WERI-Rb-1 (cell line): ENCODE results near the gene C22orf31.

Experiments
- DNase-seq: peaks from one replicate; pipeline ENCODE4 v3.0.0-alpha.2; 2020
- H3K27ac ChIP-seq: fragments of 250-450 bp; sonication (Bioruptor Pico); 2 replicates; pipeline ENCODE4 v1.5.1; 2020; ENCODE audit warnings: mild to moderate bottlenecking, moderate library complexity
- H3K27me3 ChIP-seq: fragments of 250-450 bp; sonication (Bioruptor Pico); 2 replicates; pipeline ENCODE4 v1.5.1; 2021; ENCODE audit warnings: mild to moderate bottlenecking, low read depth, moderate library complexity; ENCODE audit not compliant: insufficient read depth, severe bottlenecking
- H3K36me3 ChIP-seq: fragments of 250-450 bp; sonication (Bioruptor Pico); 2 replicates; pipeline ENCODE4 v1.5.1; 2020; ENCODE audit warnings: mild to moderate bottlenecking, moderate library complexity
- H3K4me3 ChIP-seq: 2 replicates; pipeline ENCODE4 v1.5.1; 2011; ENCODE audit warnings: low read depth, mild to moderate bottlenecking, control low read depth, low read length
- H3K9me3 ChIP-seq: fragments of 250-450 bp; sonication (Bioruptor Pico); 2 replicates; pipeline ENCODE4 v1.5.1; 2021; ENCODE audit warnings: mild to moderate bottlenecking, moderate library complexity; ENCODE audit not compliant: severe bottlenecking
- CTCF ChIP-seq: IDR thresholded peaks from 2 replicates; pipeline ENCODE4 v1.5.1; 2011; ENCODE audit warnings: low read depth, mild to moderate bottlenecking, control low read depth, inconsistent platforms, low read length

C22orf31 gene

GRCh38 chr22:29031227-29032011, 30.2 kb downstream of the C22orf31 start:
- Histone ChIP-seq H3K36me3 (peaks cover 6% of the 10 kb centered on the region; the same call in 1 of the 2 replicates), H3K4me3 (no peak overlapping the region), H3K27me3 (no peaks in the 10 kb centered on the region), H3K9me3 (no peaks in the 10 kb centered on the region), H3K27ac (no peak overlapping the region)
- TF ChIP-seq CTCF: no peak
- DNase-seq: no peak

- no peak for DNase-seq
Observed at GRCh38 chr22:29030618-29031226, 30.9 kb downstream of the C22orf31 start.

GRCh38 chr22:29030016-29030617, 31.5 kb downstream of the C22orf31 start:
- H3K27me3 ChIP-seq: no peaks in the 10 kb centered on the region
- H3K9me3 ChIP-seq: no peaks in the 10 kb centered on the region
- H3K27ac ChIP-seq: no peak overlapping the region
- H3K36me3 ChIP-seq: peaks cover 6% of the 10 kb centered on the region; the same call in 1 of the 2 replicates
- H3K4me3 ChIP-seq: no peak overlapping the region
- no peak for TF ChIP-seq CTCF
- no peak for DNase-seq

More at GRCh38 chr22:29030618-29031226, 30.9 kb downstream of the C22orf31 start:
- no peak for TF ChIP-seq CTCF
- H3K4me3 ChIP-seq: no peak overlapping the region
- peaks cover 6% of the 10 kb centered on the region; the same call in 1 of the 2 replicates for H3K36me3 ChIP-seq
- no peak overlapping the region for H3K27ac ChIP-seq
- H3K9me3 ChIP-seq: no peaks in the 10 kb centered on the region
- H3K27me3 ChIP-seq: no peaks in the 10 kb centered on the region

GRCh38 chr22:29029202-29030000, 32.2 kb downstream of the C22orf31 start:
- Histone ChIP-seq H3K9me3 (no peaks in the 10 kb centered on the region), H3K4me3 (no peak overlapping the region), H3K27me3 (no peaks in the 10 kb centered on the region), H3K27ac (no peak overlapping the region), H3K36me3 (peaks cover 6% of the 10 kb centered on the region; the same call in 1 of the 2 replicates)
- TF ChIP-seq CTCF: no peak
- DNase-seq: no peak

- Histone ChIP-seq H3K27me3 (no peaks in the 10 kb centered on the region), H3K4me3 (no peak overlapping the region), H3K36me3 (peaks cover 6% of the 10 kb centered on the region; the same call in 1 of the 2 replicates), H3K27ac (no peak overlapping the region), H3K9me3 (no peaks in the 10 kb centered on the region)
- no peak for DNase-seq
- no peak for TF ChIP-seq CTCF
Observed at GRCh38 chr22:29028468-29028867, 33.2 kb downstream of the C22orf31 start.
